ENCODE results near the gene SLC35F3.

The SLC35F3 gene

DNA sequence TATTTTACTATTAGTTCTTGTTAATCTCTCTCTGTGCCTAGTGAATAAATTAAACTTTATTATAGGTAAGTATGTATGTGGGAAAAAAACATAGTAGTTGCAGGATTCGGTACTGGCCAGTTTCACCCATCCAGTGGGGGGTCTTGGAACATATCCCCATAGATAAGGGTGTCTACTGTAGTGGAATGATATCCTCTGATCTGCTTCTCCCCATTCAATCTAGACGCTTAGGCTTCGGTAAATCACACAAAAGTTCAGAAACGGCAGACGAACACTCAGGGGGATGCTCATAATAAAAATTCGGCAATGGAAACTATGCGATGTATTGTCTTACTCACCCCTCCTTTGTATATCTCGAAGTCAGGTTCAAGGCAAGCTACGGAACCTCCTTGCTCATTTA is 235.9 kb downstream of the SLC35F3 start:
- H3K9me2 ChIP-seq (replicated peaks; ENCODE audit: insufficient read depth, low read length): no peaks in the 10 kb centered on the region
- H3F3A ChIP-seq (ENCODE audit: insufficient read depth): no peaks in the 10 kb centered on the region
- no peak for TF ChIP-seq EZH2phosphoT487 (conservative IDR thresholded peaks at IDR 0.05; ENCODE audit: low read length)
- TF ChIP-seq, protein P1, sequence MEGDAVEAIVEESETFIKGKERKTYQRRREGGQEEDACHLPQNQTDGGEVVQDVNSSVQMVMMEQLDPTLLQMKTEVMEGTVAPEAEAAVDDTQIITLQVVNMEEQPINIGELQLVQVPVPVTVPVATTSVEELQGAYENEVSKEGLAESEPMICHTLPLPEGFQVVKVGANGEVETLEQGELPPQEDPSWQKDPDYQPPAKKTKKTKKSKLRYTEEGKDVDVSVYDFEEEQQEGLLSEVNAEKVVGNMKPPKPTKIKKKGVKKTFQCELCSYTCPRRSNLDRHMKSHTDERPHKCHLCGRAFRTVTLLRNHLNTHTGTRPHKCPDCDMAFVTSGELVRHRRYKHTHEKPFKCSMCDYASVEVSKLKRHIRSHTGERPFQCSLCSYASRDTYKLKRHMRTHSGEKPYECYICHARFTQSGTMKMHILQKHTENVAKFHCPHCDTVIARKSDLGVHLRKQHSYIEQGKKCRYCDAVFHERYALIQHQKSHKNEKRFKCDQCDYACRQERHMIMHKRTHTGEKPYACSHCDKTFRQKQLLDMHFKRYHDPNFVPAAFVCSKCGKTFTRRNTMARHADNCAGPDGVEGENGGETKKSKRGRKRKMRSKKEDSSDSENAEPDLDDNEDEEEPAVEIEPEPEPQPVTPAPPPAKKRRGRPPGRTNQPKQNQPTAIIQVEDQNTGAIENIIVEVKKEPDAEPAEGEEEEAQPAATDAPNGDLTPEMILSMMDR (IDR thresholded peaks at IDR 0.05; ENCODE audit: insufficient read depth, low read length, poor library complexity, severe bottlenecking): no peak
- no peaks in the 10 kb centered on the region for H3K9me3 ChIP-seq (ENCODE audit: insufficient read depth, low read length)
- H3K27ac ChIP-seq (ENCODE audit: low read depth, low read length): no peak overlapping the region
- H3K4me2 ChIP-seq (ENCODE audit: low read depth, low read length, poor library complexity, severe bottlenecking): no peak overlapping the region
- H2AFZ ChIP-seq (ENCODE audit: low read depth, low read length, severe bottlenecking): no peak overlapping the region
- H3K27me3 ChIP-seq (ENCODE audit: low read length): no peaks in the 10 kb centered on the region
- H4K20me1 ChIP-seq (ENCODE audit: low read depth, low read length): no peaks in the 10 kb centered on the region
- no peaks in the 10 kb centered on the region for H3K36me3 ChIP-seq (ENCODE audit: low read length)
- no peaks in the 10 kb centered on the region for H3K79me2 ChIP-seq (ENCODE audit: insufficient read depth, low read length)
- no peak overlapping the region for H3K4me3 ChIP-seq (ENCODE audit: insufficient read depth, low read length, poor library complexity, severe bottlenecking)
- no peak overlapping the region for H3K9ac ChIP-seq (ENCODE audit: low read length)

DNA sequence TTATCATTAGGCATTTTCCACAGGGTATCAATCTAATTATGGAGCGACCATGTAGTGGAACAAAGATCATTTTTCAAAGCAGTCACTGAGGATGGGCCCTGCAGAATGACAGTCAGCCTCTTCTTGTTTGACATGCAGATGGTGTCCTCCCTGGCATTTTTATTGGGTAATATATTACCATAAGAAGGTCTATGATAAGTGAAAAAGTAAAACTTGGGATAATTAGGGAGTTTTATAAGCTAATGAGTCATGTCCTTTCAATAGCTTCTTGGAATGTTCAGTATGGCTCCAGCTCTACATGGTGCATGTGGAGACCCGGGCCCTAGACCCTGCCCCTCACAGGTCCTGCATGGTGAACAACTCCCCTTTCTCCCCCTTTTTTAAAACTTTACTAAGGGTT is 236.5 kb downstream of the SLC35F3 start:
- no peaks in the 10 kb centered on the region for H3K79me2 ChIP-seq (ENCODE audit: insufficient read depth, low read length)
- H3K9me2 ChIP-seq (replicated peaks; ENCODE audit: insufficient read depth, low read length): no peaks in the 10 kb centered on the region
- H3K4me2 ChIP-seq (ENCODE audit: low read depth, low read length, poor library complexity, severe bottlenecking): no peak overlapping the region
- no peaks in the 10 kb centered on the region for H3K36me3 ChIP-seq (ENCODE audit: low read length)
- H4K20me1 ChIP-seq (ENCODE audit: low read depth, low read length): no peaks in the 10 kb centered on the region
- H3K27ac ChIP-seq (ENCODE audit: low read depth, low read length): no peak overlapping the region
- H2AFZ ChIP-seq (ENCODE audit: low read depth, low read length, severe bottlenecking): no peak overlapping the region
- no peaks in the 10 kb centered on the region for H3K9me3 ChIP-seq (ENCODE audit: insufficient read depth, low read length)
- H3F3A ChIP-seq (ENCODE audit: insufficient read depth): no peaks in the 10 kb centered on the region
- TF ChIP-seq, protein P1 (IDR thresholded peaks at IDR 0.05; ENCODE audit: insufficient read depth, low read length, poor library complexity, severe bottlenecking): no peak
- TF ChIP-seq EZH2phosphoT487 (conservative IDR thresholded peaks at IDR 0.05; ENCODE audit: low read length): no peak
- no peak overlapping the region for H3K4me3 ChIP-seq (ENCODE audit: insufficient read depth, low read length, poor library complexity, severe bottlenecking)
- H3K27me3 ChIP-seq (ENCODE audit: low read length): no peaks in the 10 kb centered on the region
- no peak overlapping the region for H3K9ac ChIP-seq (ENCODE audit: low read length)

DNA sequence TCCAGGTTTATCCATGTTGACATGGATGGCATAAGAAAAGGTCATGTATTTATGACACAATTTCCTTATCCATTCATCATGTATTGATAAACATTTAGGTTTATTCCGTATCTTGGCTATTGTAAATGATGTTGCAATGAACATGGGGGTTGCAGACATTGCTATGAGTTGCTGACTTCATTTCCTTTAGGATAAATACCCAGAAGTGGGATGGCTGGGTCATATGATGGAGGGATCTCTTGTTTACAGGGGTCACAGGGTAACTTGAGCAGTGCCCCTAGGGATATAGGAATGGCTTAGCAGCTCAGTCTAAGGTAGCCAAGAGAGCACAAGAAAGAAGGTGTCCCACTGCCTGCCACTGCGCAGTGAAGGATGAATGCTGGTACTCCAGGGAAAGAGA is 239.2 kb downstream of the SLC35F3 start:
- no peak overlapping the region for H3K4me3 ChIP-seq (ENCODE audit: insufficient read depth, low read length, poor library complexity, severe bottlenecking)
- peaks cover 4% of the 10 kb centered on the region; the same call in 1 of the 2 replicates for H3K9me3 ChIP-seq (ENCODE audit: insufficient read depth, low read length)
- no peaks in the 10 kb centered on the region for H4K20me1 ChIP-seq (ENCODE audit: low read depth, low read length)
- H3K27me3 ChIP-seq (ENCODE audit: low read length): no peaks in the 10 kb centered on the region
- no peaks in the 10 kb centered on the region for H3K9me2 ChIP-seq (replicated peaks; ENCODE audit: insufficient read depth, low read length)
- H2AFZ ChIP-seq (ENCODE audit: low read depth, low read length, severe bottlenecking): no peak overlapping the region
- TF ChIP-seq EZH2phosphoT487 (conservative IDR thresholded peaks at IDR 0.05; ENCODE audit: low read length): no peak
- TF ChIP-seq, protein P1 (IDR thresholded peaks at IDR 0.05; ENCODE audit: insufficient read depth, low read length, poor library complexity, severe bottlenecking): no peak
- H3K79me2 ChIP-seq (ENCODE audit: insufficient read depth, low read length): no peaks in the 10 kb centered on the region
- no peak overlapping the region for H3K27ac ChIP-seq (ENCODE audit: low read depth, low read length)
- H3K36me3 ChIP-seq (ENCODE audit: low read length): no peaks in the 10 kb centered on the region
- H3K9ac ChIP-seq (ENCODE audit: low read length): no peak overlapping the region
- no peaks in the 10 kb centered on the region for H3F3A ChIP-seq (ENCODE audit: insufficient read depth)
- no peak overlapping the region for H3K4me2 ChIP-seq (ENCODE audit: low read depth, low read length, poor library complexity, severe bottlenecking)
